ENCODE data around the gene ITPKC. TPM values are rescaled to one million over a fixed set of nuclear protein-coding genes. Genes with fewer than 3 reads are reported as not detected.

ITPKC gene
- total and polyA plus RNA-seq, 2 experiments from 2014 or later: 15.4 to 19.4 TPM

- Histone ChIP-seq H3K4me3 (peak overlapping the region; percentile 66), H3K4me1 (ENCODE audit: low read depth) (peaks cover 14% of the 10 kb centered on the region), H3K27ac (peak overlapping the region; percentile 95), H3K36me3 (no peaks in the 10 kb centered on the region), H3K9me3 (ENCODE audit: low read depth) (no peaks in the 10 kb centered on the region), H3K27me3 (no peaks in the 10 kb centered on the region)
- no peak for TF ChIP-seq CTCF (IDR thresholded peaks at IDR 0.05; ENCODE audit: low read depth, low read length)
- DNase-seq (ENCODE audit: low read depth in 1 of 2, low spot score in 1 of 2): no peak
Observed at GRCh38 chr19:40717325-40717879, 490 bp downstream of the ITPKC start.

GRCh38 chr19:40717880-40718773 is 1.2 kb downstream of the ITPKC start:
- H3K27me3 ChIP-seq: no peaks in the 10 kb centered on the region
- H3K4me3 ChIP-seq: peak overlapping the region; percentile 66
- peaks cover 14% of the 10 kb centered on the region for H3K4me1 ChIP-seq (ENCODE audit: low read depth)
- H3K9me3 ChIP-seq (ENCODE audit: low read depth): no peaks in the 10 kb centered on the region
- DNase-seq (ENCODE audit: low read depth in 1 of 2, low spot score in 1 of 2): peak; percentile 6 to 33
- TF ChIP-seq CTCF (IDR thresholded peaks at IDR 0.05; ENCODE audit: low read depth, low read length): no peak
- no peaks in the 10 kb centered on the region for H3K36me3 ChIP-seq
- peak overlapping the region; percentile 95 for H3K27ac ChIP-seq

GRCh38 chr19:40718774-40719391 is 2.0 kb downstream of the ITPKC start:
- peaks cover 14% of the 10 kb centered on the region for H3K4me1 ChIP-seq (ENCODE audit: low read depth)
- H3K4me3 ChIP-seq: peak overlapping the region; percentile 66
- no peak for TF ChIP-seq CTCF (IDR thresholded peaks at IDR 0.05; ENCODE audit: low read depth, low read length)
- H3K27ac ChIP-seq: peak overlapping the region; percentile 95
- DNase-seq (ENCODE audit: low read depth in 1 of 2, low spot score in 1 of 2): peak; percentile 49 to 61
- H3K36me3 ChIP-seq: no peaks in the 10 kb centered on the region
- no peaks in the 10 kb centered on the region for H3K27me3 ChIP-seq
- H3K9me3 ChIP-seq (ENCODE audit: low read depth): no peaks in the 10 kb centered on the region

- Histone ChIP-seq H3K27me3 (no peaks in the 10 kb centered on the region), H3K36me3 (no peaks in the 10 kb centered on the region), H3K27ac (peak overlapping the region; percentile 95), H3K4me3 (peak overlapping the region; percentile 66), H3K9me3 (ENCODE audit: low read depth) (no peaks in the 10 kb centered on the region), H3K4me1 (ENCODE audit: low read depth) (peaks cover 10% of the 10 kb centered on the region)
- DNase-seq (ENCODE audit: low read depth in 1 of 2, low spot score in 1 of 2): no peak
- no peak for TF ChIP-seq CTCF (IDR thresholded peaks at IDR 0.05; ENCODE audit: low read depth, low read length)
Observed at GRCh38 chr19:40719414-40719894, 2.5 kb downstream of the ITPKC start.

- DNase-seq (ENCODE audit: low read depth in 1 of 2, low spot score in 1 of 2): no peak
- Histone ChIP-seq H3K36me3 (peaks cover 1% of the 10 kb centered on the region), H3K4me1 (ENCODE audit: low read depth) (peaks cover 5% of the 10 kb centered on the region), H3K27ac (no peak overlapping the region), H3K9me3 (ENCODE audit: low read depth) (no peaks in the 10 kb centered on the region), H3K4me3 (no peak overlapping the region), H3K27me3 (no peaks in the 10 kb centered on the region)
- TF ChIP-seq CTCF (IDR thresholded peaks at IDR 0.05; ENCODE audit: low read depth, low read length): no peak
Observed at GRCh38 chr19:40721140-40721486, 4.2 kb downstream of the ITPKC start.

Data from cardiac muscle cell (in vitro differentiated cells and primary cell).